Measurements from ENCODE around the gene SP6. TPM values are rescaled to one million over a fixed set of nuclear protein-coding genes. Genes with fewer than 3 reads are reported as not detected.
A peak's percentile ranks its signal among the peaks of the same experiment; 100 is the strongest.

The SP6 gene
- total RNA-seq, 1 experiment from 2014 or later, result not detected

- DNase-seq (ENCODE audit: low read depth), result no peak
These were observed 29.0 kb upstream of the SP6 start for GRCh38 chr17:47879776-47880454.

- DNase-seq (ENCODE audit: low read depth), result peak; percentile 56
These were observed 28.1 kb upstream of the SP6 start for GRCh38 chr17:47879028-47879585.

DNA sequence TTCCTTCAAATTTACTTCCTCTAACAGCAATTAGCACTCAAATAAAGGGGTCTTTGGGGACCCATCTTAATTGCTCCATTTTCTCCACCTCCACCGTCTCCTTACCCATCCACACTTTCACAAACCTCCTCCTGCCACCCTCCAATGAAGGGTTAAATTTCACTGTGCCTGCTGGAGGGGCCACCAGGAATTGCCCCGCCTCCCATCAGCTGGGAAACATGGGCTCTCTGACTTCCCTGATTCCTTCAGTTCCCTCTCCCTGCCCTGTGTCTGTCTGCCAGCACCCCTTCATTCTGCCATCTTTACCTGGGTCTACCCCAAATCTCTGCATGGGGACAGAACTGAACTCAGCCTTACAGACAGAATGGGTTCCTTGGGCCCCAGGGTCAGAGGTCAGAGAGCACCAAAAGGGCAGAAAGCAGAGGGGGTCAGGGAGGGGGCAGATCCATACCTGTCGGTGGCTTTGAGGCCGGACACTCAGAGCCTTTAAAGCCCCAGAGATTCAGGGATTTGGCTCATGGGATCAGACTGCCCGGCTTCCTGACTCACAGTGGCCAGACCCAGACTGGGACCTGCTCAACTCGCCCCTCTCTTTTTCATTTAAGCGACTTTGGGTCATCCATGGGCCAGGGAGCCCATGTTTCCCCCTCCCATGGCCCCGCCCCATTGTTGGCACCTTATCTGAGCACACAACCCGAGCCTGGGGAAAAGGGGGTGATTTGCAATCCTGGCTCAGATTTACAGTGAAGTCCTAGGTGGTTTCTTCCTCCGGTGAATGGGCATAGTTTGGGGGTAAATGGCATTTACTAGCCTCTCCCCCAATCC, 27.5 kb upstream of the SP6 start:
- DNase-seq (ENCODE audit: low read depth), result no peak

GRCh38 chr17:47877368-47878034, 26.5 kb upstream of the SP6 start:
- DNase-seq (ENCODE audit: low read depth), result no peak

- DNase-seq (ENCODE audit: low read depth), result peak; percentile 40
These were observed 24.3 kb upstream of the SP6 start for GRCh38 chr17:47875011-47875985.

DNA sequence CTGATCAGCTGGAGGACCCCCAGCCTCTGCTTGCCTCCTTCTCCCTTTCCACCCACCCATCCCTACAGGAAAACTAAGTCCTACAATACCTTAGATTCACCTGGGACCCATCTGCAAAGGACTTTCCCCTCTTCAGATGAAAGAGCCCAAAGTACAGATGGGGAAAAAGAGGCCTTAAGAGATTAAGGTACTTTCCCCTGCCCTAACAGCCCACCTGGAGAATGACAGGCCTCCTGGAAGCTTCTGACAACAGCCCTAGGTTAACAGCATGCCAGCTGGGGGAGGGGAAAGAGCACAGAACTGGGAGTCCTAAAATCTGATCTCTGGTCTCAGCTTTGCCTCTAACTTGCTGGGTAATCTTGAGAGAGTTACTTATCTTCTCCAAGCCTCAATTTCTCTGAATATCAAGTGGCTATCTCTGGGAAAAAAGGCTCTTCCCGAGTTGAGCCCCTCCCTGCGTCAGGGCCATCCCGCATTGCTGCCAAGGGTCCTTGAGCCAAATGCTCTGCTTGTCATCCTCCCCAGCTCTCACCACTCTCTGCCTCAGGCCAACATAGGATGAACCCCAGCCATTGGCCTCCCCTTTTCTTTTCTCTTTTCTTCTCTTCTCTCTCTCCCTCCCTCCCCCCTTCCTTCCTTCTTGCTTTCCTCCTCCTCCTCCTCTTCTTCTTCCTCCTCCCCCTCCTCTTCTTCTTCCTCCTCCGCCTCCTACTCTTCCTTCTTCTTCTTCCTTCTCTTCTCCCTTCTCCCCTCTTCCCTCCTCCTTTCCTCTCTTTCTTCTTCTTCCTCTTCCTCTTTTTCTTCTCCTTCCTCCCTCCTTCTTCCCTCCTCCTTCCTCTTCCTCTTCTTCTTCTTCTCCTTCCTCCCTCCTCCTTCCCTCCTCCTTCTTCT, 22.5 kb upstream of the SP6 start:
- DNase-seq (ENCODE audit: low read depth), result no peak

DNA sequence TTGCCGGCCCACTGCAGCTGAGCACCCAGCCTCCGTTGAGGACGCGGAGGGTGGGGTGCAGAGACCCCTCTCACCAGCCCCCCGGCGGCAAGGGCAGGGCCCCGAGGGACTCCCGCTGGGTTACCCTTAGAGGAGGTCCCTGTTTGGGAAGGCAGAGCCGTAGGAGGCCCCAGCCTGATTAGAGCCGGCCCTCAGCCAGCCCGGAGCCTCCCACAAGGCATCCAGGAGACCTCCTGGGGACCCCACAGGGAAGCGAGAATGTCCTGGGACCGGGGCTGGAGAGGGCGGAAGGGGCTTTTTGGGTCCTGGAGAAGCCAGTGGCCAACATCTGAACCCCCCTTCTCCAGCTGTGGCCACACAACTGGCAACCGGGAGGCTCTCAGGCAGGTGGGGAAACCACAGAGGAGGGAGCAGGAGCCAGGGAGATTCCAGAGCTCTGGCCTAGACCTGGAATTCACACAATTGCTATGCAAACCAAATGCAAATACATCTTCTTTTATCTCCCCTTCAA, 21.7 kb upstream of the SP6 start:
- no peak for DNase-seq (ENCODE audit: low read depth)

- DNase-seq (ENCODE audit: low read depth), result no peak
These were observed 21.2 kb upstream of the SP6 start for GRCh38 chr17:47872019-47872650.

DNA sequence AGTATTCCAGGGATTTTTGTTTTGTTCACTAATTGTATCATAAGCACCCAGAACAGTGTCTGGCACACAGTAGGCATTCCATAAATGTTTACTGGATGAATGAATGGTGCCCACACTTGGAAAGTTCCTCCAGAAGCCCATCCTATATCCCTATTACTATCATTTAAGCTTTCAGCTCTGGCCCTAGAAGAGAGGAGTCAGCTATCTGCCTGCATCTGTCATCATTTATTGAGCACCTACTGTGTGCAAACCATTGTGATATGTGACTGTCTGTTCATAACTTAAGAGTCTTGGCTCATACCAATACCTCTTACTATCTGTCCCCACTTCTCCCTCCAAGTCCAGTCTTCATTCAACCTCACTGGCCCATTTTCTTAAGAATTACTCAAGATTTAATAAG, 20.1 kb upstream of the SP6 start:
- DNase-seq (ENCODE audit: low read depth), result no peak

DNA sequence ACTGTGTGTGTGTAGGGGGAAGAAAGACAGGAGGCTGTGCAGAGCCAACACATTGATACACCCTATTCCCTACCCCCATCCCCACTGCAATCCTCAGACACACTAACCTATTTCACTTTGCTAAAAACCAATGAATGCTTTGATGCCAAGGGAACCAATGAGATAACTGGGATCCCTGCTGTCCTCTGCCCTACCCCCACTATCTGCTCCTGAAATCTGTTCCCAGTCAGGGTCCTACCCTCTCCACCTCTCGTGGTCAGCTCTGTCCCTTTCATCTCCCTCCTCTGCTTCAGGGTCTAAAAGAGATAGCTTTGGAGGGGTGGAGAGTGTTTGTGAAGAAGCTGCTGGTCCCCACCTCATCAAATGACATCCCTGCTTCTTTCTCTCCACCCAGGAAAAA, 19.1 kb upstream of the SP6 start:
- DNase-seq (ENCODE audit: low read depth), result no peak

GRCh38 chr17:47869114-47869513, 18.2 kb upstream of the SP6 start:
- peak; percentile 24 for DNase-seq (ENCODE audit: low read depth)

DNA sequence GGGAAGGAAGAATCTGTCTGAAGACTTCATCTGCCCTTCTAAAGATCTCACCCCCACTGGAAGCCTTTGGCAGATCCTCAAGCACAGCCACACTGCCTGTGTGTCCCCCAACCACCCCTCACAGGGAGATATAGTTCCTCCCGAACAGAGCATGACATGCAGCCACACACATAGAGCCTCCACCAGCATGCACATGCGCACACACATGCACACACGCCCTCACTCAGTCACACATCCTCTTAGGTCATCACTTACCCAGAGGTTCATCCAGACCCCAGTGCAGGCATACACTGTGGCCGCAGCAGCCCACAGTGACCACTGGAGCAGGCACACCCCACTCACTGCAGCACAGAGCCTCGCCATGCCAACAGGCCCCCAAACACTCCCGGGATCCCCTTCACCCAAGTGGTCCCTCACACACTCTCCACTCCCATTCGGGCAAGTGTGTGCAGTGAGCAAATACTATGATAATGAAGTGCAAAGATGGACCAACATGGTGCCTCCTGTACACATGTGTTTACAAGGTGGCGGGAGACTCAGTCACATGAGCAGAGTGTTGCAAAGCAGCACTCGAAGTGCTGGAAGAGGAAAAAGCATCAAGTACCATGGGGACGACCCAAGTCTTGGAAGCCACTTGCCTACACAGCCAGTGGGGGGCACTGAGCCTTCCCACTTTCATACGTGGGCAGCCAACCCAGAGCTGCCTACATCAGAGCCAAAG, 17.0 kb upstream of the SP6 start:
- DNase-seq (ENCODE audit: low read depth), result no peak

- no peak for DNase-seq (ENCODE audit: low read depth)
These were observed 16.0 kb upstream of the SP6 start for GRCh38 chr17:47866941-47867340.

- DNase-seq (ENCODE audit: low read depth), result peak; percentile 80
These were observed 13.8 kb upstream of the SP6 start for GRCh38 chr17:47864791-47865216.

- DNase-seq (ENCODE audit: low read depth), result peak; percentile 81
These were observed 11.9 kb upstream of the SP6 start for GRCh38 chr17:47862621-47863440.

- no peak for DNase-seq (ENCODE audit: low read depth)
These were observed 9.4 kb upstream of the SP6 start for GRCh38 chr17:47860386-47860785.

GRCh38 chr17:47857551-47858455, 6.8 kb upstream of the SP6 start:
- no peak for DNase-seq (ENCODE audit: low read depth)

Data from RPMI7951 (cell line).